ENCODE measurements around the gene SMCO4.
"Not testable (repeated sequence)": the region's sequence is repeated elsewhere in the genome, so short reads cannot be mapped to it uniquely, and the experiment has no call there.

SMCO4 gene

GRCh38 chr11:93543292-93543977, at the start of gene SMCO4:
Gene SMCO4 (minus strand): TSS chr11:93543391. CDS start chr11:93479189, 64,202 bp downstream.
- DNase-seq, result peak; percentile 71

DNA sequence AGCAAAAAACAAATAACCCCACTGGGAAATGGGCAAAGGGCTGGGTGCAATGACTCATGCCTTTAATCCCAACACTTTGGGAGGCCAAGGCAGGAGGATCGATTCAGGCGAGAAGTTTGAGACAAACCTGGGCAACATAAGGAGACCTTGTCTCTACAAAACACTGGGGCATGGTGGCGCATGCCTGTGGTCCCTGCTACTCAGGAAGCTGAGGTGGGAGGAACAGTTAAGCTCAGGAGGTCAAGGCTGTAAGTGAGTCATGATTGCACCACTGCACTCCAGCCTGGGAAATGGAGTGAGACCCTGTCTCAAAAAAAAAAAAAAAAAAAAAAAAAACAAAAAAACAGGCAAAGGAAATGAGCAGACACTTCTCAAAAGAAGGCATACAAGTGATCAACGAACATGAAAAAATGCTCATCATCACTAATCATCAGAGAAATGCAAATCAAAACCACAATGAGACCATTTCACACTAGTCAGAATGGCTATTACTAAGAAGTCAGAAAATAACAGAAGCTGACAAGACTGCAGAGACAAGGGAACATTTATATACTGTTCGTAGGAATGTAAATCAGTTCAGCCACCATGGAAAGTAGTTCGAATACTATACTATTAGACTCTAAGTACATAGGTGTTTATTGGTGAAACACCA, 48.2 kb upstream of the SMCO4 start:
- DNase-seq, result no peak

DNA sequence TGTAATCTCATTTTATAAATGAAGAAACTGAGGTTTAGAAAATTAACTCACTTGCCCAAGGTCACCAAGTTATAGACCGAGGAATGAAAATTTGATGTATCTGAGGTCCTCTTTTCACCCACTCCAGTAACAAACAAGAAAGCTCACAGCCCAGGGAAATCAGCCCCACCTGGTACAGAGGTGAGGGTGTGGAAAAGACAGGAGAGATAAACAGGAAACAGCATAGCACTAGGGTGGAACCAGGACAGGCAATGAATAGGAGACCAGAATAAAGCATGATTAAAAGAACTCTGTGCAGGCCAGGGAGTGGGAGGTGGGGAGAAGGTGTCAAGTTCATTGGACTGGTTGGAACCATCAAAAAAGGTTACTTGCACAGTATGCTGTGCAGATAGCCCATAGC, 46.2 kb upstream of the SMCO4 start:
- no peak for DNase-seq

DNA sequence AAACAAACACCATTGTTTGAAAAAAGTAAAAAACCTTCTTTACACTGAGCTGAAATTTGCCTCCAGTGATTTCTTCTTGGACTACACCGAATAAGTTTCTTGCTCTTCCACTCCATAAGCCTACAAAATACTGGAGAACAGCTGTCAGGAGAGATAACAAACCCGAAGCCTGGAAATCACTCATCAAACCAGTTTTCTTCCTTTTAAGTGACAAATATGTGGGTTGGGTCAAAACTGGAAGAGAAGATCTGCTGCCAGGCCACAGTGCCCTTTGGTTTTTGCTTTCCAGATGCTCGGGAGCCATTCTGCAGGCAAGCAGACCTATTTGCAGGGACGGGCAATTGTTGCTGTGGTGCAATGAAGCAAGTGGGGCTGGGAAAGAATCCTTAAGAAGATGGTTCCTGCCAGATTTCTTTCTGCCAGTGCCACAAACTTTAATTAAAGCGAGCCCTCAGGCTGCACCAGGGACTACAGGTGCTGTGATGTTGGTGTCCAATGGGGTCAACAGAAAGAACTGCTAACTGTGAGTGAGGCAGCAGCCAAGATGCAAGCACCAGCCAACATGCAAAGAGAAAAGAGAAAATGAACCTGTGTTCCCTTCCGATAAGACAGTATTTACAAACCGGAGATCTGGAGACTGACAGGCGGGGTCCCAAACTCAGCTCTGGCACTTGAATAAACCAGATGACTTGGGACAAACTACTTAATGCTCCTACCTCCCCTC, 44.8 kb upstream of the SMCO4 start:
- DNase-seq, result no peak

DNA sequence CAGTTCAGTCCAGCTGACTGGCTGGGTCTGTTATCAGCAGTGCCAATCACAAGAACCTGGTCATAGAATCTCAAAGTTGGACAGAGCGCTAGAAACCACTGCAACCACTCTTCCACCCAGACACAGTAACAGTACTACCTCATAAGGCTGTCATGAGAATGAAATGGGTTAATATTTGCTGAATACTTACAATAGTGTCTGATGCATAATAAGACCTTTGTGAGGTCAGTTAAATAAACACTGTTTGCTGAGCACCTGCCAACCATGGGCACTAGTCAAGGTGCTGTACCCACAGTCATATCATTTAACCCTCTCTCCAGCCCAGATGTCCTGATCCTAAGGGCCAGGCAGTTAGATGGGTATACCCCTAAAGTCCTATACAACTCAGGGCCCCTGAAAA, 44.2 kb upstream of the SMCO4 start:
- not testable (repeated sequence) for DNase-seq

DNA sequence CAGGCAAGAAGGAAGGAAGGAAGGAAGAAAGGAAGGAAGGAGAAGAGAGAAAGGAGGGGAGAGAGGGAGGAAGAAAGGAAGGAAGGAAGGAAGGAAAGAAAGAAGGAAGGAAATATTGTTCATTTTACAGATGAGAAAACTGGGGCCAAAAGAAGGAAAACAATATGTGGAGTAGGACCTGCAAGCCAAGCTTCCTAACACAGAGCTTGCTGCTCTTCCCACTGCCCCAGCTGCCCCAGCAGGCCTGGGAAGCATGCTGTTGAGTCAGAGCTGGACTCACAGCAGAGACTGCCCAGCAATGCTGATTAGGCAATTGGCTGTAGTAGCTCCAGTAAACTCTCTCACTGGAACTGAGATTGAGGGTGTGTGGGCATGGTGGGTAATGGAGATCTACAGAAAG, 42.6 kb upstream of the SMCO4 start:
- no peak for DNase-seq

DNA sequence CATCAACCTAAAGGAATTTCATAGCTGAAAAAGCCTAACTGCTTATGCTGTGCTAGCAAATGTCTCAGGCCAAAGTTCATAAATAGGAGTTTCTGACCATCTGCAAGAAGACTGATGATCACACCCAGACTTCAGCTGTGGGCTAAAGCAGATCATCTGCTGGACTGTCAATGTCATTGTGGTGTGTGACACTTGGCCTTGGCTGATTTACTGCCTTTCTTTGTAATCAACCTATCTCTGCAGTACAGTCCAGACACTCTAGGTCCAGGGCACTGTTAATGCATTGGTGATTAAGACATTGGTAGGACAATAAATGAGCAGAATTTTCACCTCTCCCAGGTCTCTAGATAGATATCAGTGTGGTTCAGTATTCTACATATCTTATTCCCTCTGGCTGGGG, 40.3 kb upstream of the SMCO4 start:
- no peak for DNase-seq

DNA sequence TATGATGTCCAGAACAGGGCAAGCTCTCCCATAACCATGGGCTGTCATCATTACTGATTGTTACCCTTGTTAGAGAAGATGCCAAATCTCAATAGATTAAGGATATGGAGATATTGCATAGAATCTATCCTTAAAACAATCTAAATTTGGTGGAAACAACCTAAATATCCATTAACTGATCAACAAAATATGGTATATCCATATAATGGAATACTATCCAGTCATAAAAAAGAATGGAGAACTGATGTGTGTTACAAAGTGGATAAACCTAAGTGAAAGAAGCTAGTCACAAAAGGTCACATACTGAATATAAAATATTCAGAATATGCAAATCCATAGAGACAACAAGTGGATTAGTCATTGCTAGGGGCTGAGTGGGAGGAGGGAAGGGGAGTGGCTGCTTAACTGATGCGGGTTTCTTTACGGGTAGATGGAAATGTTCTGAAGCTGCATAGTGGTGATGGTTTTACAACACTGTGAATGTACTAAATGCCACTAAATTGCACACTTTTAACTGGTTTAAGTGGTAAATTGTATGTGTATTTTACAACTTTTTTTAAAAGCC, 36.1 kb upstream of the SMCO4 start:
- no peak for DNase-seq

DNA sequence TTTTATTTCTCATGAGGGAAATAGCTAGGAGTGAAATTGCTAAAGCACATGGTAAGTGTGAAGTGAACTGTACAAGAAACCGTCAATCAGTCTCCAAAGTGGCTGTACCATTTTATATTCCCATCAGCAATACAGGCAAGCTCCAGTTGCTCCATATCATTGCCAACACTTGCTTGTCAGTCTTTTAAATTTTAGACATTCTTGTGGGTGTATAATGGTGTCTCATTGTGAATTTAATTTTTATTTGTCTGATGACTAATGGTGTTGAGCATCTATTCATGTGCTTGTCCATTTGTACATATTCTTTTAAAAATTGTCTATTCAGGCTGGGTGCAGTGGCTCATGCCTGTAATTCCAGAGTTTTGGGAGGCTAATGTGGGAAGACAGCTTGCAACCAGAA, 34.1 kb upstream of the SMCO4 start:
- no peak for DNase-seq

GRCh38 chr11:93576870-93577269, 33.7 kb upstream of the SMCO4 start:
- DNase-seq, result not testable (repeated sequence)

DNA sequence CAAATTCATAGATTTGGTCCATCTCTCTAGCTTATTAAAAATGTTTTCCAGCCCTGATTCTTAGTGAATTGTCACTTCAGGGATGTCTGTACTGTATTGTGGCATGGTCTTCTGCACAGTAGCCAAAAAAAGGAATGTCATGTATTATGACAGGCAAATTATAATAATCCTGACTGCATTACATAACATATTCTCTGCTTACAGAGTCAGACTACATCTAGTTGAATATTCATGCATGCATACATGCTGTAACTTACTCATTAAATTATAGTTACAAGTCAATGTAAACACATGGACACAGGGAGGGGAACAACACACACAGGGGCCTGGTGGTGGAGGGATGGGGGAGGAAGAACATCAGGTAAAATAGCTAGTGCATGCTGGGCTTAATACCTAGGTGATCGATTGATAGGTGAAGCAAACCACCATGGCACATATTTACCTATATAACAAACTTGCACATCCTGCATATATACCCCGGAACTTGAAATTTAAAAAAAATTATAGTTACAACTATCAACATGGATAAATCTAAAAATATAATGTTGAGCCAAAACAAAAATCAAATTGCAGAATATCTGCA, 31.5 kb upstream of the SMCO4 start:
- DNase-seq, result no peak

GRCh38 chr11:93573184-93573583, 30.0 kb upstream of the SMCO4 start:
- no peak for DNase-seq

GRCh38 chr11:93572621-93573020, 29.4 kb upstream of the SMCO4 start:
- no peak for DNase-seq

DNA sequence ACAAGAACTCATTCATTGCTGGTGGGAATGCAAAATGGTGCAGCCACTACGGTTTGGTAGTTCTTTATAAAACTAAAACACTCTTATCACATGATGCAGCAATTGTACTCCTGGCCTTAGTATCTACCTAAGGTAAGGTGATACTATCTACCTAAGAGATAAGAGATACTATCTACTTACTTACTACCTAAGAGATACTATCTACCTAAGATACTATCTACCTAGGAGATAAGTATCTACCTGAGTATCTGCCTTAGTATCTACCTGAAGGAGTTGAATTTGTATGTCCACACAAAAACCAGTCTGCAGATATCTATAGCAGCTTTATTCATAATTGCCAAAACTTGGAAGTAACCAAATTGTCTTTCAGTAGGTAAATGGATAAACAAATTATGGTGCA, 29.0 kb upstream of the SMCO4 start:
- DNase-seq, result no peak

DNA sequence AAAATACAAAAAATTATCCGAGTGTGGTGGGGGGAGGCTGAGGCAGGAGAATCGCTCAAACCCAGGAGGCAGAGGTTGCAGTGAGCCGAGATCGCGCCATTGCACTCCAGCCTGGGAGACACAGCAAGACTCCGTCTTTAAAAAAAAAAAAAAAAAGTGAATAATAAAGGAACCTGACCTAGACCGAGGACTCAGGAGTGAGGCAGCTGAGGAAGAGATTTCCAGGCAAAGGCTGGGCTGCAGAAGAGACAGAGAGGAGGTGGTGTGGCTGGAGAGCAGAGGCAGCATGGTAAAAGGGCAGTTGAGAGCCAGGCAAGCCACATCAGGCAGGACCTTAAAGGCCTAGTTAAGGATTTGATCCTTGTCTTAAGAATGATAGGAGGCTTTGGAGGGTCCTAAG, 28.4 kb upstream of the SMCO4 start:
- no peak for DNase-seq

- DNase-seq, result no peak
These were observed 27.7 kb upstream of the SMCO4 start for GRCh38 chr11:93570759-93571413.

GRCh38 chr11:93569496-93569895, 26.3 kb upstream of the SMCO4 start:
- no peak for DNase-seq

DNA sequence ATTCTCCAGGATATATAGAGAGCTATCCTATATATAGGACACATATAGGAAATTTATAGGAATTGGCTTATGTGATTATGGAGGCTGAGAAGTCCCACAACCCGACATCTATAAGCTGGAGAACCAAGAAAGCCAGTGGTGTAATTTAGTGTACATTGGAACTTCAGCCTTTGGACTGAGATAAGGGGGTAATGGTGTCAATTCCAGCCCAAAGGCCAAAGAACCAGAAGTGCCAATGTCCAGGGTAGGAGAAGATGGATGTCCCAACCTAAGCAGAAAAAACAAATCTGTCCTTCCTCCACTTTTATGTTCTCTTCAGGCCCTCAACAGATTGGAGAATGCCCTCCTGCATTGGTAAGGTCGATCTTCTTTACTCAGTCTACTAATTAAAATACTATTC, 25.5 kb upstream of the SMCO4 start:
- no peak for DNase-seq

DNA sequence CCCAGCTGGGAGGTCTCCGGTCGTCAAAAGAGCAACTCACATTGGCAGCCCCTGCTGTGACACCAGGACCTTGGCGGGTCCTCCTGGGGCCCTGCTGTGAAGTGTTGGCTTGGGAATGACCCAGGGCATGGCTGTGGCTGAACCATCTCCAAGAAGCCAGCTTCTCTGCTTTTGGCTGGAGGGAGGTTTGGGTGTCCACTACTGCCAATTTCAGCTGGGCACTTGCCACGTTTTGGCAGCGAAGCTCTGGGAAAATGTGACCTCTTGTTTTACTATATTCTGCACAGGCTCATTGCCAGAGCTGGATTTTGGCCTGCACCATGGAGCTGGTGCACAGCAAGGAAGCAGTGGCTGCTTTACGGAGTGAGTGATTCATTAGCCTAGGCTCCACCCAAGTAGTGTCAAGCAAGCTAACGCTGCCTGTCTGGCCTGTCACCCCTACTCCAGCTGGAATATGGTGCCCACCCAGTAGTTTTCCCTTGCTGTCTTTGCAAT, 24.3 kb upstream of the SMCO4 start:
- DNase-seq, result no peak

- no peak for DNase-seq
These were observed 21.7 kb upstream of the SMCO4 start for GRCh38 chr11:93564895-93565294.

GRCh38 chr11:93563857-93564256, 20.7 kb upstream of the SMCO4 start:
- DNase-seq, result no peak

- no peak for DNase-seq
These were observed 17.2 kb upstream of the SMCO4 start for GRCh38 chr11:93560199-93560932.
